SK-N-DZ (cell line): ENCODE measurements around the gene MIER3. TPM values are rescaled to one million over a fixed set of nuclear protein-coding genes. Genes with fewer than 3 reads are reported as not detected.
"Not testable (repeated sequence)": the region's sequence is repeated elsewhere in the genome, so short reads cannot be mapped to it uniquely, and the experiment has no call there.

Experiments
- DNase-seq: peaks from one replicate; pipeline ENCODE4 v3.0.0-alpha.2; 2015; ENCODE audit warnings: low spot score
- polyA plus RNA-seq, 2 experiments: library from polyadenylated mRNA; depleted of rRNA; stranded (reverse); fragments of >200 nt; gene quantifications; 2 replicates each; pipeline ENCODE4 v1.2.3, GENCODE V29; 2014

The MIER3 gene, protein sequence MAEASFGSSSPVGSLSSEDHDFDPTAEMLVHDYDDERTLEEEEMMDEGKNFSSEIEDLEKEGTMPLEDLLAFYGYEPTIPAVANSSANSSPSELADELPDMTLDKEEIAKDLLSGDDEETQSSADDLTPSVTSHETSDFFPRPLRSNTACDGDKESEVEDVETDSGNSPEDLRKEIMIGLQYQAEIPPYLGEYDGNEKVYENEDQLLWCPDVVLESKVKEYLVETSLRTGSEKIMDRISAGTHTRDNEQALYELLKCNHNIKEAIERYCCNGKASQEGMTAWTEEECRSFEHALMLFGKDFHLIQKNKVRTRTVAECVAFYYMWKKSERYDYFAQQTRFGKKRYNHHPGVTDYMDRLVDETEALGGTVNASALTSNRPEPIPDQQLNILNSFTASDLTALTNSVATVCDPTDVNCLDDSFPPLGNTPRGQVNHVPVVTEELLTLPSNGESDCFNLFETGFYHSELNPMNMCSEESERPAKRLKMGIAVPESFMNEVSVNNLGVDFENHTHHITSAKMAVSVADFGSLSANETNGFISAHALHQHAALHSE
- polyA plus RNA-seq (2014; cell fraction: cytosol; rRNA removed), result 18.2 and 18.7 TPM in 2 replicates
- 29.0 and 30.9 TPM in 2 replicates for polyA plus RNA-seq (2014; cell fraction: nucleus; rRNA removed)

GRCh38 chr5:56951946-56952691 lies at the start of gene MIER3:
Gene MIER3, minus strand, starts transcription at chr5:56952123. Its CDS starts 21 bp downstream, at chr5:56952102.
- DNase-seq, result peak; percentile 69

GRCh38 chr5:56995596-56995995 lies 43.7 kb upstream of the MIER3 start:
- DNase-seq, result no peak

DNA sequence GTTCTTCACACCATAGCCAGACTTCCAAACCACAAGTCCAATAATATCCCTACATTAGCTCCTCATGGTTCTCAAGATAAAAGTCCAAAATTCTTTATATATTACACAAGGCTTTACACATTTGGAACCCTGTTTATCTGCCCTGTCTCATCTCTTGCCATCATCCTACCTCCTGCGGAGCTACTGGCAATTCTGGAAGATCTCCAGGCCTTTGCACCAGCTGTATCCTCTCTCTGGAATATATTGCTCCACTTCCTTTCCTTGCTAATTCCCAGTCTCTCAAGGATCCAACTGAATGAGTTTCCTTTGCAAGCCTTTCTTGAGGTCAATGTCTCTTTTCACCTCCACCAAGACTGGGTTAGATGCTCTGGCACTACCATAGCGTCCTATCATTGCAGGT lies 41.3 kb upstream of the MIER3 start:
- DNase-seq, result no peak

GRCh38 chr5:56989676-56990075 lies 37.8 kb upstream of the MIER3 start:
- no peak for DNase-seq

DNA sequence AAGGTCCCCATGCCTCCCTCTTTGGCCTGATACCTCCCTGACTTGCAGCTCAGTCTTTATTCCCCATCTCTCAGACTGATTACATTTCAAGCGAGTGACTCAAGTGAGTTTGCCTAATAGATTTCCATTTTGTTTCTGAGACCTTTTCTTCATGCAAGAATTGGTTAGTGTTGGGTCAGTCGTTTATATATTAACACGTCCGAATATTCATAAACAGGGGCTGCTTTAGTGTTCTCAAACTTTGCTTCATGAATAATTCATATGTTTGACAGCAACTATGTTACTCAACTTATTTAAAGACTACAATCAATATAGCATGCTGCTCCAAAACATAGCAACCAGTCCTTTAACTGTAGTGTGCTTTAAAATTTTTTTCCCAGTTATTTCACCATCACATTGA lies 36.6 kb upstream of the MIER3 start:
- DNase-seq, result no peak

DNA sequence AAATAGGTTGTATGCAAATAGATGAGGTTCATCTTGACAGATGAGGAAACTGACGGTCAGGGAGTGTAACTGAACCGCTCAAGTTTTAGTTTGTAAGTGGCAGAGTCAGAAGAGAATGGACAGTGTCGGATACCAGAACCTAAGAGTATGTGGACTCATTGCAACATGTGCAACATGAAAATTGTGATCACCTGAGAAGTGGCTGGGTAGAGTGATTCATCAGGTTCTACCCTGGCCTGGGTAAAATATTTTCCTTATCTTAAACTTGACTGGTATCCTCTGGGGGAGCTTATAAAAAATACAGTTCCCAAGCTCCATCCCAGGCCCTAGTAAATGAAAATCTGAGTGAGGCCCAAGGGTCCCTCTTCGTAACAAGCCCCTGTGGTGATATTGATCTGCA lies 35.2 kb upstream of the MIER3 start:
- no peak for DNase-seq

DNA sequence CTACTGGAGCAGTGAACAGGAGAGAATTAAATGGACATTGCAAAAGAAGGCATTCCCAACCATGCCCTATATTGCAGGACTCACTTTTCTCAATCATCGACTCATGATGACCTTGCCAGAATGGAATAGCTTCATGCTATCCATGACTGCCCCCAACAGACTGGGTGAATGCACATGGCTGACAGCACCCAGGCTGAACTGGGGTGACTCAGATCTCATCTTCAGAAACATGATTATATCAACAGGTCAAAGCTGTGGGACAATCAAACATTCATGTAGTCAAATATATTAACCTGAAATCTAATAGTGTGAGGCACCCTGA lies 34.7 kb upstream of the MIER3 start:
- DNase-seq, result no peak

DNA sequence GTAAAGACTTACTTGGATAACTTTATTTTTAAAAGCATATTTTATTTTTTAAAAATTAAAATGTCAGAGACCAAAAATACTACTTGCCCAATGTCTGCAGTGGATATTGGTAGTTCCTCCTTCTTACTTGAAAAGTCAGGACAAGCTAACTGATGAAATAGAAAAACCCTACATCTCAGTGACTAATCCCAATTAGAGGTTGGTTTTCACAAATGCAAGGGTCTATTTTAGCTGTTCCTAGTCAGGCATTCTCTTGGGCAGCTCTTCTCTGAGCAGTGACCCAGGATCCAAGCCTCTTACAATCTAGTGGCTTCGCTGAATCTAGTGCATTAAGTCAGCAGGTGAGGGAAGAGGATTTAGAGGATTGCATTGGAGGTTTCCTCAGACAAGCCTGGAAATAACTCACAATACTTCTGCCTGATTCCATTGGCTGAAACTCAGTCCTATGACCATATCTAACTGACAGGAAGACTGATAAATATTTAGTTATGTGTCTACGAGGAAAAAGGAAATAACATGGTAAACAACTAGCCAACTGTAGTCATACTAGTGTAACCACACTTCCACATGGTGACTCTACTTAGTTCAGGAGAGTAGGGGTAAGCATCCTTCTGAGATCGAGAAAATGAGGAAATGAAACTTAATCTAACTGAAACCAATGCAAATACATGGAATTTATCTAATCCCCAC lies 34.2 kb upstream of the MIER3 start:
- no peak for DNase-seq

DNA sequence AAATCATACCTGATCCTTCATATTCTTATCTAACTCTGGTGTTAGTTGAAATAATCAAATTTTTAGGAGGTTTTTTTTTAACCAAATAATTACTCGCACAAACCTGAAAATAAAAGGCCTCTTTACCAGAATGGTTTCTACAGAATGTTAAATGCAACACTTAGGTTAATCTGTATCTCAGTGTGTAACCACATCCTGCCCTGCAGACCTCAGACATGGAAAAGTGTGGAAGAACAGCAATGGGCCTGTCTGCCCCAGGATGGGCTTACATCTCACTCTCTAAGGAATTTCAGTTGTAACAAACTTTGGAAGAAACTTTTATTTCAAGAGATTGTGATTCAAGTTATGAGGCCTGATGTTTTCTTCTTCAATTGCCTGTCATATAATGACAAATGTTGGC lies 32.5 kb upstream of the MIER3 start:
- no peak for DNase-seq

GRCh38 chr5:56983593-56984361 lies 31.9 kb upstream of the MIER3 start:
- no peak for DNase-seq

GRCh38 chr5:56981548-56982315 lies 29.8 kb upstream of the MIER3 start:
- DNase-seq, result no peak

GRCh38 chr5:56979968-56980367 lies 28.0 kb upstream of the MIER3 start:
- DNase-seq, result peak; percentile 7

- DNase-seq, result not testable (repeated sequence)
These were observed 27.6 kb upstream of the MIER3 start for GRCh38 chr5:56979526-56979925.

DNA sequence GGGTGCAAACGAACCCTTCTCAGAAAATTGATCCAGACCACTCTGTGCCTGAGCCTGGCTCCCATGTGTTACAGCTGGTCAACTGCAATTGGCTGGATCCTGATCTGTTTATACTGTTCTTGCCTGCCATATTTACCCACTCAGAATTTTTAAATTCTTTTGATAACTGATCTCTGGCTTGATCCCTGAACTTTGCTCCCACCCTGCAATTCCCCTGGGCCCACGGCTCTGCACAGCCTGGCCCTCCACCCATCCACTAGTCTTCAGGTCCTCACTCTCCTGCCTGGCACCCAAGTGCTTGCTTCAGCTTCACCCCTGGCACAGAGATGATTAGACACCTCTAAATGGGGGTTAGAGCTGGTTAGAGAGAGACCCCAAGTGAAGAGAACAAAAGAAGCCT lies 25.9 kb upstream of the MIER3 start:
- no peak for DNase-seq

DNA sequence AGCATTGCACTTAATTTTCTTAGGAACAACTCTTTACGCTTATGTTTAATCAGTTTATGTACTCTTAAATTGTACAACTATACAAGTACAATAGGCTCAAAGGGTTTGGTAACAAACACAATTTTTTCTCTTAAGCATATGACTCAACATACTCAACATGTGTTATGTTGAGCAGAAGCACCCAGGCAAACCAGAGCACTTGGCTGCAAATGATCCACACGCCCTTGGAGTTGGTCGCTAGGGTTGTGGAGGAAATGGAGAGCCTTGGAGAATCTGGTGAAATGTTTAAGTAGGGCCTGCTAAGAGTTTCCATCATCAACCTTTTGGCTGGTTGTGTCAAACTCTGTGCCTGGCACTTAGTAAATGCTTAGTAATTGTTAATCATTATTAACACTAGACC lies 25.1 kb upstream of the MIER3 start:
- no peak for DNase-seq

- DNase-seq, result no peak
These were observed 22.3 kb upstream of the MIER3 start for GRCh38 chr5:56974241-56974640.

- DNase-seq, result no peak
These were observed 21.6 kb upstream of the MIER3 start for GRCh38 chr5:56973473-56973872.

GRCh38 chr5:56971275-56971674 lies 19.4 kb upstream of the MIER3 start:
- DNase-seq, result no peak

DNA sequence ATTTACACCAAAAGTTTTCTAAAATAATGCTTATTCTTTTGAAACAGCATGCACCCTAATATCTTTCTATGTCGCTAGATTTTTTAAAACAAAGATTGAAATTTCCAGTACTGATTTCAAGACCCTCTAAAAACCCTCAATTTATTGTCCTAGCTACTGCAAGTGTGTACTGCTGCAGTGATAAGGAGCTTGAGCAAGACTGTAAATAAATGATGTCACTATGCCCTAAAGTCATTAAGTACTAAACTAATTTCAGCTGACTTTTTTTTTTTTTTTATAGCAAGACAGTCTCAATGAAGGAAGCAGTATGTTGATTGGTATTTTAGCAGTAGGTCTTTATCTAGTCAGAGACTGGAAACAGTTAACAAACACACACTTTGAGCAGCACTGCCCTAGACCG lies 12.2 kb upstream of the MIER3 start:
- DNase-seq, result no peak

- no peak for DNase-seq
These were observed 11.3 kb upstream of the MIER3 start for GRCh38 chr5:56963246-56963645.

- DNase-seq, result no peak
These were observed 10.4 kb upstream of the MIER3 start for GRCh38 chr5:56962286-56962685.
